ENCODE measurements around the gene CPT1A.
A peak's percentile ranks its signal among the peaks of the same experiment; 100 is the strongest.
"Not testable (repeated sequence)": the region's sequence is repeated elsewhere in the genome, so short reads cannot be mapped to it uniquely, and the experiment has no call there.

Gene CPT1A

GRCh38 chr11:68841718-68842426 is at the start of gene CPT1A:
CPT1A (minus strand) TSS chr11:68841916; CDS start chr11:68815474, 26,442 bp downstream.
- DNase-seq (ENCODE audit: low read depth, low spot score), result no peak

GRCh38 chr11:68890490-68891231 is 48.9 kb upstream of the CPT1A start:
- DNase-seq (ENCODE audit: low read depth, low spot score), result peak; percentile 96

- DNase-seq (ENCODE audit: low read depth, low spot score), result peak; percentile 98
These were observed 48.3 kb upstream of the CPT1A start for GRCh38 chr11:68889948-68890446.

GRCh38 chr11:68884827-68885226 is 43.1 kb upstream of the CPT1A start:
- DNase-seq (ENCODE audit: low read depth, low spot score), result not testable (repeated sequence)

GRCh38 chr11:68882391-68882790 is 40.7 kb upstream of the CPT1A start:
- DNase-seq (ENCODE audit: low read depth, low spot score), result no peak

GRCh38 chr11:68881320-68881719 is 39.6 kb upstream of the CPT1A start:
- no peak for DNase-seq (ENCODE audit: low read depth, low spot score)

- no peak for DNase-seq (ENCODE audit: low read depth, low spot score)
These were observed 39.1 kb upstream of the CPT1A start for GRCh38 chr11:68880851-68881250.

- no peak for DNase-seq (ENCODE audit: low read depth, low spot score)
These were observed 36.3 kb upstream of the CPT1A start for GRCh38 chr11:68878022-68878421.

GRCh38 chr11:68872216-68873003 is 30.7 kb upstream of the CPT1A start:
- DNase-seq (ENCODE audit: low read depth, low spot score), result no peak

GRCh38 chr11:68870470-68870869 is 28.8 kb upstream of the CPT1A start:
- no peak for DNase-seq (ENCODE audit: low read depth, low spot score)

GRCh38 chr11:68868221-68868835 is 26.6 kb upstream of the CPT1A start:
- no peak for DNase-seq (ENCODE audit: low read depth, low spot score)

GRCh38 chr11:68867066-68867465 is 25.4 kb upstream of the CPT1A start:
- DNase-seq (ENCODE audit: low read depth, low spot score), result no peak

- DNase-seq (ENCODE audit: low read depth, low spot score), result no peak
These were observed 23.5 kb upstream of the CPT1A start for GRCh38 chr11:68865241-68865640.

GRCh38 chr11:68863553-68864265 is 22.0 kb upstream of the CPT1A start:
- DNase-seq (ENCODE audit: low read depth, low spot score), result no peak

GRCh38 chr11:68862421-68862820 is 20.7 kb upstream of the CPT1A start:
- no peak for DNase-seq (ENCODE audit: low read depth, low spot score)

- no peak for DNase-seq (ENCODE audit: low read depth, low spot score)
These were observed 17.4 kb upstream of the CPT1A start for GRCh38 chr11:68859123-68859522.

GRCh38 chr11:68857037-68857586 is 15.4 kb upstream of the CPT1A start:
- no peak for DNase-seq (ENCODE audit: low read depth, low spot score)

GRCh38 chr11:68856425-68857030 is 14.8 kb upstream of the CPT1A start:
- not testable (repeated sequence) for DNase-seq (ENCODE audit: low read depth, low spot score)

GRCh38 chr11:68855205-68855981 is 13.7 kb upstream of the CPT1A start:
- no peak for DNase-seq (ENCODE audit: low read depth, low spot score)
